NCI-H345 treated with DMSO at 0.1 percent for 48 hours (cell line): Measurements from ENCODE around the gene RAB31.

Experiments
- DNase-seq: peaks from one replicate; lab custom pipeline; 2025; ENCODE audit not compliant: unreplicated experiment; lab: John Stamatoyannopoulos, UW

The RAB31 gene

DNA sequence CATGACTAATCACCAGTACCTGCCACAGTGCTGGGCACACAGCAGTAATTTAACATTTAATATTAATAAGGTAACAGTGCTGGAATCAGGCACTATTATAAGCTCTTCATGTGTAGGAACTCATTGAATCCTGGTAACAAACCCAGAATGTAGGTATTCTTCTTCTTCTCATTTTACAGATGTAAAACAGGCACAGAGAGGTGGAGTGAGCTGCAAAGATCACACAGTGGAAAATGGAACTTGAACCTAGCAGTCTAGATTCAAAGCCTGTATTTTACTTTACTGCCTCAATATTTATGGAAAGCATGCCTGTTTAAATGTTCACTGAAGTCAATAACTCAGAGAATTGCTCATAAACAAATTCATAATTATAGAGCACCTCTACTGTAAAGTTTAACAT lies 202.0 kb downstream of the RAB31 start:
- no peak for DNase-seq

DNA sequence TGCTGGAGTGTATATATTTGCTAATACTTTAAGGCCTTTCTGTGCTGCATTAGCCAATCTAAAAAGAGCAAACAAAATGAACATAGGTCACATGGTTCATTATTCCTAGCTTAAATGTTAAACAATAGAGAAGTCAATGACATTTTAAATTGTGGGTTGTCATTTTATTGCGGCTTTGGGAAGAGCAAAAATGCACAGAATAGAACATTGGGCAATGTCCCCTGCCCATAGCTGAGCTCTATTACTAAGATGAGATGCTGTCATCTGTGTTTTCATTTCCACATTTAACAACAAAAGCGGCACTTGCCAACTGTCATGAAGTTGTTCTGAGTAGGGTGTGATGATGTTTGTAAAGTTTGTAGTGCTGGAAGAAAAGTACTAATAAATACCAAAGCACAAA lies 202.6 kb downstream of the RAB31 start:
- DNase-seq: no peak

DNA sequence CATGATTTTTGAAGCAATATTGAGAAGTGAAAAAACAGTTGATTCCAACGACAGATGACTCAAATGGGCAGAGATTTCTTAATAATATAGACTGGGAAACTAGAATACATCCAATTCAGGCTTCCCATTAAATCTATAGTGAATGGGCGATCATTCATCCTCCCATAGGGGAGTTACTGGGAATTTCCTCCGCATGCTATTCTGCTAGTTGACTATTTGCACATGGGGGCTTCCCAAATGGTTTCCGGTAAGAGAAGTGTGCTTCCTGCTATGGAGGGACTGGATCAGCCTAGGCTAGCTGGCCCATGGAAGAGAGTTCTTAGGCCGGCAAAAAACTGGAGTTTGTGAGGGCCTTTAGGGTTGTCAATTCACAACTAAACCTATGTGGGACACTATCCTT lies 203.1 kb downstream of the RAB31 start:
- no peak for DNase-seq
